Measurements from ENCODE around the gene PPIC. TPM values are rescaled to one million over a fixed set of nuclear protein-coding genes. Genes with fewer than 3 reads are reported as not detected.
A peak's percentile ranks its signal among the peaks of the same experiment; 100 is the strongest.

Gene PPIC
- total RNA-seq: 10 to 100 TPM; 11.5 to 20.9 TPM

DNA sequence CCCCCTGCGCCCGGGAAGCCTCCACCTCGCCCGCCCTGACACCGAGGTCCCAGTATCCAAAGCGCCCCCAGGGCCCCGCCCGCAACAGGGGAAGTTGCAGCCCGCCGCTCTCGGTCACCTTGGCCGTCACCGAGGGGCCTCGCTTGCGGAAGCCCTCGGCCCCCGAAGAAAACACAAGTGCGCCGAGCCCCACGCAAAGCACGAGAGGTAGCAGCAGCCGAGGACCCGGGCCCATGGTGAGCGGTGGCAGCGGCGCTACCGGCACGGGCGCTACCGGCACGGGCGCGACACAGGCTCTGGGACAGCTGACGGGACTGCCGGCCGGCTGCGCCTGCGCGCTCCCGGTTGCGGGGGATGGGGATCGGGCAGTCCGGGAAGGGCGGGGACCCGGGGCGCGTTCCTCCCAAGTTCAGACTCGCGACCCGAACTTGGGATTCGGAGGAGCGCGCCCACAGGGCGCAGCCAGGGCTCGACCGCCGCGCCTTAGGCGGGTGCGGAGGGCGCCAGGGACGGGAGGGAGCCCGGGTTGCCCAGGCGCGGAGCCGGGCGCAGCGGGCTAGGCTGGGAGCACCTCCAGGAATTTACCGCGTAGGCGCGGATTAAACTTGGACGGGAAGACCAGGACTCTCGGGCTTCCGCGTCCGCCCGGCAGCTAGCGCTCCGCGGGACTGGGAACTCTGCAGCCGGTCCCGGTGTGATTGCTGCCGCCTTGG lies at the start of gene PPIC:
Gene PPIC (minus strand): TSS at position 335 of the 713 bp plus-strand sequence. CDS start 100 bp downstream, at position 235.
- intact Hi-C loops (cut with DNase I): loop anchor here (5.0 to 10.0 kb wide), 4 partner anchors 51 to 328 kb away; partner anchors contain the start of genes PRDM6 and SNX24
- Histone ChIP-seq H3K4me3 (peak within 1 kb of the TSS; percentile 74 to 86), H3K36me3 (no peaks in the 10 kb centered on the region), H3K27ac (peak within 1 kb of the TSS; percentile 83 to 91), H3K9me3 (no peaks in the 10 kb centered on the region), H3K27me3 (replicated peaks; ENCODE audit: insufficient read depth) (no peaks in the 10 kb centered on the region), H3K4me1 (replicated peaks) (no peaks in the 10 kb centered on the region)
- DNase-seq (ENCODE audit: low spot score): peak; percentile 83
- TF ChIP-seq CTCF (IDR thresholded peaks at IDR 0.05) (no peak), POLR2AphosphoS5 (IDR thresholded peaks at IDR 0.05) (peak; percentile 49), POLR2A (IDR thresholded peaks at IDR 0.05) (peak; percentile 59)
- WGBS: 0% methylated on average over 45 of the region's 84 CpGs

GRCh38 chr5:123085638-123086286 lies 49.2 kb upstream of the PPIC start:
- no peak for DNase-seq (ENCODE audit: low spot score)
- Histone ChIP-seq H3K4me1 (replicated peaks) (no peaks in the 10 kb centered on the region), H3K36me3 (no peaks in the 10 kb centered on the region), H3K27ac (no peak overlapping the region), H3K4me3 (no peak overlapping the region), H3K27me3 (replicated peaks; ENCODE audit: insufficient read depth) (peaks cover 30% of the 10 kb centered on the region), H3K9me3 (no peaks in the 10 kb centered on the region)
- TF ChIP-seq CTCF (IDR thresholded peaks at IDR 0.05) (no peak), POLR2A (IDR thresholded peaks at IDR 0.05) (no peak), POLR2AphosphoS5 (IDR thresholded peaks at IDR 0.05) (no peak)
- 43% methylated on average over 12 of the region's 12 CpGs for WGBS
- intact Hi-C loops (cut with DNase I): loop anchor here (5.0 to 10.0 kb wide), 3 partner anchors 48 to 241 kb away; partner anchors contain the start of genes PPIC and SNX24

GRCh38 chr5:123084730-123085605 lies 48.4 kb upstream of the PPIC start:
- Histone ChIP-seq H3K4me1 (replicated peaks) (no peaks in the 10 kb centered on the region), H3K4me3 (no peak overlapping the region), H3K36me3 (no peaks in the 10 kb centered on the region), H3K27me3 (replicated peaks; ENCODE audit: insufficient read depth) (peaks cover 28% of the 10 kb centered on the region), H3K9me3 (no peaks in the 10 kb centered on the region), H3K27ac (no peak overlapping the region)
- intact Hi-C loops (cut with DNase I): loop anchor here (5.0 to 10.0 kb wide), 3 partner anchors 48 to 240 kb away; partner anchors contain the start of genes PPIC and SNX24
- DNase-seq (ENCODE audit: low spot score): no peak
- WGBS: 85% methylated on average over 9 of the region's 9 CpGs
- no peak for TF ChIP-seq CTCF (IDR thresholded peaks at IDR 0.05)
- no peak for TF ChIP-seq POLR2A (IDR thresholded peaks at IDR 0.05)
- TF ChIP-seq POLR2AphosphoS5 (IDR thresholded peaks at IDR 0.05): no peak

- H3K27ac ChIP-seq: no peak overlapping the region
- H3K4me3 ChIP-seq: no peak overlapping the region
- WGBS: 72% methylated on average over 3 of the region's 3 CpGs
- no peak for TF ChIP-seq CTCF (IDR thresholded peaks at IDR 0.05)
- no peak for TF ChIP-seq POLR2A (IDR thresholded peaks at IDR 0.05)
- no peak for TF ChIP-seq POLR2AphosphoS5 (IDR thresholded peaks at IDR 0.05)
- H3K9me3 ChIP-seq: no peaks in the 10 kb centered on the region
- DNase-seq (ENCODE audit: low spot score): no peak
- H3K36me3 ChIP-seq: no peaks in the 10 kb centered on the region
- no peaks in the 10 kb centered on the region for H3K4me1 ChIP-seq (replicated peaks)
- intact Hi-C loops (cut with DNase I): loop anchor here (10.0 kb wide), 2 partner anchors 178 to 238 kb away; partner anchors contain the start of gene SNX24
- H3K27me3 ChIP-seq (replicated peaks; ENCODE audit: insufficient read depth): peaks cover 20% of the 10 kb centered on the region
Observed at GRCh38 chr5:123083298-123083697, 46.8 kb upstream of the PPIC start.

Data from prostate gland (tissue), 2 donors.